Heart right ventricle (tissue), 16 donors: Measurements from ENCODE around the gene SLC13A4. TPM values are rescaled to one million over a fixed set of nuclear protein-coding genes. Genes with fewer than 3 reads are reported as not detected.

Source experiments
- ATAC-seq, 8 donors: fragments of 200-7000 bp; cut with Tn5 transposase; one replicate each; pipeline ENCODE4 v1.9.1; 2020; ENCODE audit warnings: mild to moderate bottlenecking in 8 of 8, moderate library complexity in 8 of 8, moderate number of reproducible peaks in 1 of 8
- DNase-seq, 2 donors: peaks; one replicate each; pipeline ENCODE4 v3.0.0-alpha.2; 2020
- H3K27ac ChIP-seq, 10 donors: fragments of 200-600 bp; sonication (generic) in 2 of 10; one replicate each; pipeline versions ENCODE4 v1.5.0 to v1.8.0; 2020 to 2022; ENCODE audit warnings: mild to moderate bottlenecking in 3 of 10
- H3K27me3 ChIP-seq, 7 donors: fragments of 200-600 bp; one replicate each; pipeline ENCODE4 v1.8.0; 2021 to 2022; ENCODE audit warnings: mild to moderate bottlenecking in 2 of 7
- H3K36me3 ChIP-seq, 9 donors: fragments of 200-600 bp; sonication (generic) in 1 of 9; one replicate each; pipeline versions ENCODE4 v1.5.0 to v1.8.0; 2020 to 2022; ENCODE audit warnings: mild to moderate bottlenecking in 2 of 9
- H3K4me1 ChIP-seq, 9 donors: fragments of 200-600 bp; sonication (generic) in 1 of 9; one replicate each; pipeline versions ENCODE4 v1.5.0 to v1.8.0; 2020 to 2022; ENCODE audit warnings: mild to moderate bottlenecking in 4 of 9
- H3K4me3 ChIP-seq, 10 donors: fragments of 200-600 bp; sonication (generic) in 2 of 10; one replicate each; pipeline versions ENCODE4 v1.5.0 to v1.8.0; 2020 to 2022; ENCODE audit warnings: mild to moderate bottlenecking in 7 of 10, moderate library complexity in 2 of 10
- H3K9me3 ChIP-seq, 11 donors: fragments of 200-600 bp in 10 of 11; sonication (generic) in 2 of 11; one replicate each; pipeline versions ENCODE4 v1.5.0 to v1.8.0; 2013 to 2022; ENCODE audit warnings: mild to moderate bottlenecking in 2 of 11, control low read depth in 1 of 11, moderate library complexity in 1 of 11
- WGBS, 2 donors: extraction: QIAGEN DNeasy Blood & Tissue Kit; methylation state at CpG; one replicate each; pipeline ENCODE4 v1.1.7; 2013; ENCODE audit warnings: inconsistent platforms in 1 of 2; 5-methylcytosine and 5-hydroxymethylcytosine counted together
- intact Hi-C, 10 donors: fragments of 100-400 bp; cut with DNase I; formaldehyde crosslinking; loops; one replicate each; pipeline versions ENCODE4 v1.11.1 to v1.14.2; 2022
- polyA plus RNA-seq, 2 donors: library from polyadenylated mRNA; stranded (reverse); fragments of 200-250 nt; gene quantifications; one replicate each; pipeline ENCODE4 v1.2.3, GENCODE V29; 2013
- total RNA-seq, 10 donors: library from RNA; stranded (reverse); fragmentation: NEBNext Ultra II Directional in 3 of 10; extraction: Animal tissue kit (Norgen Biotek cat#: 25700) in 3 of 10; gene quantifications; one replicate each; pipeline versions ENCODE4 v1.2.1 to v1.2.4, GENCODE V29; 2021 to 2023
- TF ChIP-seq, protein P1 (sequence below), 9 donors: fragments of 200-600 bp; sonication (generic) in 2 of 9; IDR thresholded peaks; one replicate each; pipeline versions ENCODE4 v1.5.0 to v1.8.0; 2021 to 2022; ENCODE audit warnings: antibody characterized with exemption in 9 of 9, mild to moderate bottlenecking in 5 of 9, moderate library complexity in 1 of 9
- donor health status: Arrhythmogenic right ventricular cardiomyopathy.
- donor health status: ischemic (EF 13 %, LVEDD 7.1; RV severe dilation, severe dysfunction).
- donor health status: healthy with polysubstance abuse.
- donor health status: DM: no; HTN: yes; CAD: no.
- donor health status: DM: no; HTN: no; CAD: no.
- donor health status: ischemic (EF 25% LVEDD 6.9; RV normal size, moderate dysfunction).
- donor health status: ischemic (EF 25% LVEDD 5.7; RV mildly dilated, moderate dysfunction).
- donor health status: healthy.
- donor health status: DM: yes; HTN: yes; CAD: no.
- donor health status: Ischemic cardiomyopathy.
- donor health status: ischemic (EF 35%, LVEDD 5.7; RV mildly dilated, moderate dysfunction).
- donor health status: nonischemic (EF 11% LVEDD 7.7; RV severe dilation, severe dysfunction).
- donor health status: DM: yes; HTN: yes; CAD: no.
- donor health status: PGD.
- donor health status: ischemic (EF 29% LVEDD 5.4; RV normal size, mild dysfunction).
- donor health status: nonischemic (EF 23%, LVEDD 6.1; RV moderate dilation, normal function).

SLC13A4 gene
- total and polyA plus RNA-seq, 12 donors = 0.08 to 2.8 (median 0.56) TPM; not detected in 2

DNA sequence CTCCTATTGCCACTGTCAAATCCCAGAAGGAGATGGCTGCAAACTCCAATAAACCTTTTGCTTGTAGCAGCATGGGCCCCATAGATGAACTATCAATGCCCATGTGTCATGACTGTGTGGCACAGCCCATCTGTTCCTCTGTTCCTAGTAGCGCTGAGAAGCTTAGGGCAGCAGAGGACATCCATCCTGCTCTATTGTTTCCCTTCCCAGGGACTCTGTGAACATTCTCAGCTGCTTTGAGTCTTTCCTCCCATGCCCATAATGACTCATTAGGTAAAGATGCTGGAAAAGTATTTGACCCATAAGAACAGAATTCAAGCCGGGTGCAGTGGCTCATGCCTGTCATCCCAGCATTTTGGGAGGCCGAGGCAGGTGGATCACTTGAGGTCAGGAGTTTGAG is 37.4 kb downstream of the SLC13A4 start:
- intact Hi-C loops = no loop called here
- Histone ChIP-seq H3K36me3 (peaks cover 0 to 61% (median 10%) of the 10 kb centered on the region in 9 donors), H3K27ac (no peak overlapping the region), H3K4me1 (peaks cover 0 to 22% (median 8%) of the 10 kb centered on the region in 9 donors), H3K27me3 (no peaks in the 10 kb centered on the region), H3K4me3 (no peak overlapping the region), H3K9me3 (no peaks in the 10 kb centered on the region)
- TF ChIP-seq, protein P1, sequence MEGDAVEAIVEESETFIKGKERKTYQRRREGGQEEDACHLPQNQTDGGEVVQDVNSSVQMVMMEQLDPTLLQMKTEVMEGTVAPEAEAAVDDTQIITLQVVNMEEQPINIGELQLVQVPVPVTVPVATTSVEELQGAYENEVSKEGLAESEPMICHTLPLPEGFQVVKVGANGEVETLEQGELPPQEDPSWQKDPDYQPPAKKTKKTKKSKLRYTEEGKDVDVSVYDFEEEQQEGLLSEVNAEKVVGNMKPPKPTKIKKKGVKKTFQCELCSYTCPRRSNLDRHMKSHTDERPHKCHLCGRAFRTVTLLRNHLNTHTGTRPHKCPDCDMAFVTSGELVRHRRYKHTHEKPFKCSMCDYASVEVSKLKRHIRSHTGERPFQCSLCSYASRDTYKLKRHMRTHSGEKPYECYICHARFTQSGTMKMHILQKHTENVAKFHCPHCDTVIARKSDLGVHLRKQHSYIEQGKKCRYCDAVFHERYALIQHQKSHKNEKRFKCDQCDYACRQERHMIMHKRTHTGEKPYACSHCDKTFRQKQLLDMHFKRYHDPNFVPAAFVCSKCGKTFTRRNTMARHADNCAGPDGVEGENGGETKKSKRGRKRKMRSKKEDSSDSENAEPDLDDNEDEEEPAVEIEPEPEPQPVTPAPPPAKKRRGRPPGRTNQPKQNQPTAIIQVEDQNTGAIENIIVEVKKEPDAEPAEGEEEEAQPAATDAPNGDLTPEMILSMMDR (IDR thresholded peaks at IDR 0.05) = no peak
- ATAC-seq = no peak
- 92 to 95% methylated on average over 3 of the region's 3 CpGs for WGBS, 2 donors
- no peak for DNase-seq

DNA sequence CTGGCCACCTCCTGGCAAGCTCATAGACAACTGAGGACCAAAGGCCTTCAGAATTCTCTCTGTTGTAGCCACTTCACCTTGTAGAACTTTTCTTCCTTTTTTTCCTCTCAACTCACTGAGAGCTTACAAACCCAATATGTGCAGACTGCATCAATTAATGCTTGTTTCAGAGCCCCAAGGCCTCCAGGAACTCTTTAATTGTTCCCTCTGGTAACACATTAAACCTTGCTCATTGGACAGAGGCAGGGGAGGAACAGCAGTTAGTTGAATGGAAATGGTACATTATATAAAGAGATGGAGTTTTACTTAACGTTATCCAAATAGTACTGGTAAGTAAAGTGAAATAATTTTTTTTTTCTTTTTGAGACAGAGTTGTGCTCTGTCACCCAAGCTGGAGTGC is 40.5 kb downstream of the SLC13A4 start:
- intact Hi-C loops = no loop called here
- Histone ChIP-seq H3K9me3 (no peaks in the 10 kb centered on the region), H3K36me3 (peaks cover 0 to 58% (median 10%) of the 10 kb centered on the region in 9 donors), H3K27me3 (no peaks in the 10 kb centered on the region), H3K4me3 (no peak overlapping the region), H3K4me1 (peaks cover 0 to 34% (median 24%) of the 10 kb centered on the region in 9 donors), H3K27ac (no peak overlapping the region)
- DNase-seq = no peak
- TF ChIP-seq, protein P1 (IDR thresholded peaks at IDR 0.05) = no peak
- WGBS, 2 donors = 0% methylated on average over 1 of the region's 1 CpG
- ATAC-seq = no peak

DNA sequence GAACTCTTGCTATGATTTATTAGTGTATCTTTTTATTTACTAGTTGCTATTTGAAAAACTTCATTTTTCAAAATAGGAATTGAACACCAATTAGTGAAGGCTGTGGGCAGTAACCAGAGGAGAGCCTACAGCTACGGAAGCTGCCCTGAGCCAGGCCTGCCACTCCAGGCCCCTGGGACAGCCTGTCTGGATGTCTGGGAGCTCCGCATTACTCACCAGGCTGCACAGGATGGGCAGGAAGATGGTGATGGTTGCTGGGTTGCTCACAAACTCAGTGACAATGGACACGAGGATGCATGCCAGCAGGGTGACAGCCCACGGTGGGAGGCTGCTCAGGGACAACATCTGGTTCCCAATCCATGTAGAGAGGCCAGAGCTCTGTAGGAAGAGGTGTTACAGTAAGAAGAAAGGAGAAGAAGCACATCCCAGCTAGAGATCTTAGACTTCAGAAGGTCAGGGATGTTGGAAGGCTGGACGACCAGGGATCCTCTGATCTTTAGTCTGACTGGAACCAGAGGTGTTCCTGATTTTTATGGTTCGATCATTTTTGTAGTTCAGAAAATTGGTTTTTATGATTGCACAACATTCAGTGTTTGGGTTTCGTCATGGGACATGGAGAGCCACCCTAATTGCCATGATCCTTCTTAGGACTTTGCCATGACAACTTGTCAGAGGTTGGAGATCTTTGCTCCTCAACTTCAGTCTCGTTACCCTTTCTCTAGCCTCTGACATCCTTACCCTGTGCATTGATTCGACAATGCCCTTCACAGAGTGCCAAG is 42.5 kb downstream of the SLC13A4 start:
- no peak for DNase-seq
- Histone ChIP-seq H3K36me3 (peaks cover 0 to 48% (median 0%) of the 10 kb centered on the region in 9 donors), H3K27ac (no peak overlapping the region), H3K27me3 (no peaks in the 10 kb centered on the region), H3K9me3 (no peaks in the 10 kb centered on the region), H3K4me1 (peaks cover 0 to 39% (median 23%) of the 10 kb centered on the region in 9 donors), H3K4me3 (no peak overlapping the region)
- WGBS, 2 donors = 84 to 85% methylated on average over 9 of the region's 9 CpGs
- ATAC-seq = no peak
- intact Hi-C loops = no loop called here
- TF ChIP-seq, protein P1 (IDR thresholded peaks at IDR 0.05) = no peak

DNA sequence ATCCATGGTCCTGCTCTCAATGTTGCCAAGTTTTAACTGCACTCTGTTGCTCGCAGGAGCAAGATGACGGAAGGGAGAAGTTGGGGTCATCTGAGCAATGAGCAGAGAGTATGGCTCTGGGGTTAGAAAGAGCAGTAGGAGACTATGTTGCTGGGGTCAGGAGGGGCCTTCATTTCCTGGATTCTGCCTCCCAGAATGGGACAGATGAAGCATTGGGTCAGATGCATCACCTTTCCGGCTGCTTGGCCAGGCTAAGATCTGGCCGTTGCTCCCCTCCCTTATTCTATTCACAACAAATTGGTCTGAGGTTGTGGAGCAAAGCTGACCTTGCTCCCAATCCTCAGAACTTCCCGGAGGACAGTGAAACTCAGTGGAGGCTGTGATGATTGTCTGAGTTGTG is 43.3 kb downstream of the SLC13A4 start:
- ATAC-seq (no peak), DNase-seq (no peak)
- TF ChIP-seq, protein P1 (IDR thresholded peaks at IDR 0.05) = no peak
- peak overlapping the region in 2 of 10 donors; percentile 8 to 64 for H3K27ac ChIP-seq
- no peaks in the 10 kb centered on the region for H3K9me3 ChIP-seq
- no peak overlapping the region for H3K4me3 ChIP-seq
- no peaks in the 10 kb centered on the region for H3K27me3 ChIP-seq
- WGBS, 2 donors = 74 to 84% methylated on average over 5 of the region's 5 CpGs
- H3K4me1 ChIP-seq = peaks cover 0 to 39% (median 23%) of the 10 kb centered on the region in 9 donors
- peaks cover 0 to 40% (median 0%) of the 10 kb centered on the region in 9 donors for H3K36me3 ChIP-seq
- intact Hi-C loops = no loop called here
